GM04503 (cell line): ENCODE results near the gene GPC5.
"Not testable (repeated sequence)": the region's sequence is repeated elsewhere in the genome, so short reads cannot be mapped to it uniquely, and the experiment has no call there.

Experiments
- DNase-seq: peaks from one replicate; pipeline ENCODE4 v3.0.0-alpha.2; 2012; ENCODE audit warnings: low read depth

Gene GPC5

GRCh38 chr13:91882918-91883317 lies 484.5 kb downstream of the GPC5 start:
- DNase-seq, result no peak

- DNase-seq, result no peak
Observed at GRCh38 chr13:91889641-91890040, 491.2 kb downstream of the GPC5 start.

- no peak for DNase-seq
Observed at GRCh38 chr13:91891141-91891540, 492.7 kb downstream of the GPC5 start.

- DNase-seq, result no peak
Observed at GRCh38 chr13:91893040-91893439, 494.6 kb downstream of the GPC5 start.

GRCh38 chr13:91894316-91894715 lies 495.9 kb downstream of the GPC5 start:
- no peak for DNase-seq

- DNase-seq, result no peak
Observed at GRCh38 chr13:91896547-91896946, 498.1 kb downstream of the GPC5 start.

GRCh38 chr13:91898986-91899385 lies 500.6 kb downstream of the GPC5 start:
- DNase-seq, result not testable (repeated sequence)

- no peak for DNase-seq
Observed at GRCh38 chr13:91902291-91902690, 503.9 kb downstream of the GPC5 start.

- DNase-seq, result no peak
Observed at GRCh38 chr13:91904005-91904404, 505.6 kb downstream of the GPC5 start.

- no peak for DNase-seq
Observed at GRCh38 chr13:91904597-91904996, 506.2 kb downstream of the GPC5 start.

- no peak for DNase-seq
Observed at GRCh38 chr13:91907398-91907797, 509.0 kb downstream of the GPC5 start.

- no peak for DNase-seq
Observed at GRCh38 chr13:91909617-91910016, 511.2 kb downstream of the GPC5 start.

GRCh38 chr13:91922969-91923592 lies 524.7 kb downstream of the GPC5 start:
- no peak for DNase-seq

- DNase-seq, result no peak
Observed at GRCh38 chr13:91930687-91931086, 532.3 kb downstream of the GPC5 start.

- no peak for DNase-seq
Observed at GRCh38 chr13:91934354-91934753, 535.9 kb downstream of the GPC5 start.

- DNase-seq, result no peak
Observed at GRCh38 chr13:91946498-91947070, 548.2 kb downstream of the GPC5 start.

GRCh38 chr13:91948736-91949135 lies 550.3 kb downstream of the GPC5 start:
- DNase-seq, result no peak

GRCh38 chr13:91950803-91951202 lies 552.4 kb downstream of the GPC5 start:
- no peak for DNase-seq

- no peak for DNase-seq
Observed at GRCh38 chr13:91955546-91956355, 557.3 kb downstream of the GPC5 start.

GRCh38 chr13:91960947-91961346 lies 562.5 kb downstream of the GPC5 start:
- no peak for DNase-seq

- DNase-seq, result no peak
Observed at GRCh38 chr13:91962946-91963345, 564.5 kb downstream of the GPC5 start.

GRCh38 chr13:91965511-91965910 lies 567.1 kb downstream of the GPC5 start:
- no peak for DNase-seq

GRCh38 chr13:91978571-91978970 lies 580.1 kb downstream of the GPC5 start:
- no peak for DNase-seq
